Panc1 (cell line): ENCODE measurements around the gene FBXO30.

ENCODE experiments used
- CTCF ChIP-seq: fragments of 450-650 bp; IDR thresholded peaks from 2 replicates; pipeline ENCODE4 v1.5.1; 2017; ENCODE audit warnings: mild to moderate bottlenecking
- POLR2AphosphoS5 ChIP-seq: IDR thresholded peaks from 2 replicates; pipeline ENCODE4 v1.6.1; 2012; ENCODE audit warnings: mild to moderate bottlenecking, low read depth, low read length, moderate library complexity
- REST ChIP-seq, 2 experiments: IDR thresholded peaks; 2 replicates each; pipeline ENCODE4 v1.6.1; 2011 to 2012; ENCODE audit warnings: low read depth in 2 of 2, control low read depth in 1 of 2, low read length in 1 of 2, mild to moderate bottlenecking in 1 of 2, moderate library complexity in 1 of 2; ENCODE audit not compliant: insufficient read depth in 1 of 2
- SIN3A ChIP-seq: IDR thresholded peaks from 2 replicates; pipeline ENCODE4 v1.6.1; 2012; ENCODE audit warnings: low read depth, mild to moderate bottlenecking, low read length, moderate library complexity, borderline replicate concordance; ENCODE audit not compliant: insufficient read depth
- TCF7L2 ChIP-seq: IDR thresholded peaks from 2 replicates; pipeline ENCODE4 v1.6.1; 2011; ENCODE audit warnings: mild to moderate bottlenecking, low read depth, low read length, inconsistent platforms

GRCh38 chr6:145850671-145851070 is 36.1 kb upstream of the FBXO30 start:
- TF ChIP-seq POLR2AphosphoS5 (no peak), CTCF (no peak), TCF7L2 (no peak), SIN3A (no peak), REST (IDR thresholded peaks at IDR 0.05; ENCODE audit: insufficient read depth in 1 of 2, low read depth in 2 of 2, low read length in 1 of 2) (no peak)
